GM18951 (cell line): ENCODE data around the gene KCNJ12.

Experiments used
- POLR2A ChIP-seq: IDR thresholded peaks from 4 replicates; pipeline ENCODE4 v1.6.1; 2011; ENCODE audit warnings: mild to moderate bottlenecking; ENCODE audit not compliant: insufficient read length, insufficient read depth; ENCODE audit errors: extremely low read depth
- in situ Hi-C: fragments of 300-500 bp; cut with MboI; formaldehyde crosslinking; loops from one replicate; pipeline ENCODE4 v1.12.0; 2022; ENCODE audit warnings: low sequenced_read_pairs, mixed read lengths, inconsistent platforms; ENCODE audit not compliant: unreplicated experiment

Gene KCNJ12

DNA sequence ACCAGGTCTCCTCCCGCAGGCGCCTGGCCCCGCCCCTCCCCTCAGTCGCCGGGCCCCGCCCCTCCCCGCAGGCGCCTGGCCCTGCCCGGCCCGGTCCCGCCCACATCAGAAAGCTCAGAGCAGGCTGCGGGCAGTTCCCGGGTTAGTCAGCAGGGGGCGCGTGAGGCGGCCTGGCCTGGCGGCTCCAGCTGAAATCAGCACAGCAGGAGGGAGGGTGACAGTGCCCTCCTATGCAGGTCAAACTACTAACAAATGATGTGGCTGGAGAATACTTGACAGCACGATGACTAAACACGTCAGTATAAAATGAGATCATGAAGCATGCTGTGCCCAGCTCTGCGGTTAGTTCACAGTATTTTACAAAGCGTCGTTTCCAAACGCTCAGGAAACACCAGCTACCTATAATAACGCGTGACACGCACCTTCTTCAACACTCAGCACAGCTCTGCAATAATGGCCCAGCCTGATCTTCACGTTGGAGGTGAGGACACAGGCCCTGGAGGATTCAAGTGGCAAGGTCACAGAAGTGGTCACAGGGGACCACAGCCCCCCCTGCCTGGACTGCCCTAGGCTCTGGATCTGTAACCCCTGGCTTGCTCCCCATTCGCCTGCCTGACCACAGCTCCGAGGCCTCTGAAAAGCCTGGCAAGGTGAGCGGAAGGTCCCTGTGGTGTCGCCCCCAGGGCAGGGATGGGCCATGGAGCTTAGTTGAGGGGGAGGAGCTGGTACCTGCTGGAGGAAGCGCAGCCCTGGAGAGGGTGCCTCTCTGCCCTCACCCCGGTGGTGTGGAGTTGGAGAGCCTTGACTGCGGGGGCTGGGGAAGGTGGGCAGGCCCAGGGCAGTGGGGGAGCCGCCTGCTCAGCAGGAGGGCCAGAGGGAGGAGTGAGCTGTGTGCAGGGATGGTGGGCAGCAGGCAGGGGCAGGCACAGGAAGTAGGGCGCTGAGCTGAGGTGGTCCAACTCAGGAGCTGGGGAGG lies 81.2 kb downstream of the KCNJ12 start:
- in situ Hi-C loops: no loop called here
- TF ChIP-seq POLR2A: no peak

DNA sequence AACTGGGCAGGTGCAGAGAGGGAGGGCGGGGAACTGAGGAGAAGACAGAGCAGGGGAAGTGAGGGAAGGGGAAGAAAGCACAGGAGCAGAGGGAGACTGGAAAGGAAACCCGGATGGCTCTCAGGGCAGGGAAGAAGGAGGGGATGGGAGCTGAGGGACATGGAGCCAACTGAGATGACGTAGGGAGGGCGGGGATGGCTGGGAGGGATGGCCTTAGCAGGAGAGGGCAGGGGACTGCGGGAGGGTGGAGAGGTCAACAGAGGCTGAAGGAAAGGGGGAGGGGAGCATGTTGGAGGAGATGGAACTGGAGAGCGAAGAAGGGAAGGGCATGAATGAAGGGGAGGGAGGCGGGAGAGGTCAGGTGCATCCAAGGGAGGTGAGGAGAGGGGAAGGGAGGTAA lies 81.9 kb downstream of the KCNJ12 start:
- no peak for TF ChIP-seq POLR2A
- in situ Hi-C loops: no loop called here

DNA sequence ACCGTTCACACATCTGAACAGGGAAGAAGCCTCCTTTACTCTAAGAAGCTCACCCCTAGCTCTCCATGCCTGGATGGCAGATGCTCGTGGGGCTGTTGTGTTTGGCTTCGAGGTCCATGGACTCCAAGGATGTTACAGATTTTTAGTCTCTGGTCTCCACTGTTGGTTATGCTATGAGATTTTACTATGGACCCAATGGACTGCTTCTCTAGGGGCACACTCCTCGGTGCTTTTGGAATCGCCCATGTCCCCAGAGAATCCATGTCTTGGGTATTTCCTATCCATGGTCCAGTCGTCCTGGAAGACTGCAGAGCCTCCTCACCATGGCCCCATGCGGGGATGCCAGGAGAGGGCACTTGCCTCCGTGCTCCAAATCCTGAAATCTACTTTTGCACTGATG lies 83.4 kb downstream of the KCNJ12 start:
- in situ Hi-C loops: no loop called here
- no peak for TF ChIP-seq POLR2A

DNA sequence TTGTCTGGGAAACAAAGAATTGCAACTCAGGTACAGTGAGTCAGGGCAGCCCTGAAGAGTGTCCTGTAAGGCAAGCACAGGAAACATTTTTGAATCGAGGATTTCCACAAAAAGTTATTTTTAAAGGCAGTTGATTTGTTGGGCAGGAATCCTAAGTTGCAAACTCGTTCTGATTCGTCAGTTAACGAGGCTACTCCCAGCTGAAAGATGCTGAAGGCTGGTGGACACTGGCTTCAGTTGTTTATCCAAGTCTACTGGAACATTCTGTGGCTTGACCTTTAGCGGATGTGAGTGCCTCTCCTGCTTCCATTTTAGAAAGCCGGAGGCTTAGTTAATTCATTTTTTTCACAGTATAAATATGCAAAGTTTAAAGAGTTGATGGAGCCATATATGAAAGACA lies 84.2 kb downstream of the KCNJ12 start:
- in situ Hi-C loops: no loop called here

DNA sequence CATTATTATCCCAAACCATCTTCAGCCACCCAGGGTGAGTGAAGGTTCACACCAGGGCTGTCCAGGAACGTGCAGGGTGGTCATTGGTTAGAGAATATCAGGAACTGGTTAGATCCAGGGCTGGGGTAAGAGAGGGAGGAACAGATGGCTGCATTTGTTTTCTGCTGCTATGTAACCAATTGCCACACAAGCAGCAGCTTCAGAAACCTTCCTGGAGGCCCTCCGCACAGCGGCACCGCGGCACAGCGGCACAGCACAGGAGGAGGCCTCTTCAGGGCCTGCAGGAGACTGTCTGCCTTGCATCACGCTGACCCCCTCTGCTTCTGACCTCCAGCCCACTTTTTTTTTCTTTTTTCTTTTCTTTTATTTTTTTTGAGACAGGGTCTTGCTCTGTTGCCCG lies 86.1 kb downstream of the KCNJ12 start:
- in situ Hi-C loops: no loop called here
- TF ChIP-seq POLR2A: no peak

More for the DNA sequence above, 84.2 kb downstream of the KCNJ12 start:
- no peak for TF ChIP-seq POLR2A

DNA sequence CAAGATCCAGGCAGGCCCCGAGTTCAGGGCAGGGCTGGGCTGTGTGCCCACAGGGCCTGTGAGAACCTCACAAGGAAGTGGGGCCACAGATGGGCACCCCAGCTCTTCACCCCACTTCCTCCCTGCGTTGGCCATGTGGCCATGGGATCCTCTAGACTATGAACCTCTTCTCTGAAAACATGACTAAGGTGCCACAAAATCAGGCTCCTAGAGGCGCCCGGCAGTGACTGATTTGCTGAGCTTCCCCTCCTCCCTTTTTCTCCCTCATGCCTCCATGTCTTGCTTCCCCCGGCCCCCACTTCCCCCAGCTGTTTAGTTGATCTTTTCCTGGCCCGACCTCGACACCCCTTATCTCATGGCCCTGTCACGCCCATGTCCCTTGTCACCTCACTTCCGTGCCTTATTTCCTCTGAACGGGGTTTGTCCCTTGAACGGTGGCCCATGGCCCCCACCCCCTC lies 87.1 kb downstream of the KCNJ12 start:
- in situ Hi-C loops: no loop called here
- no peak for TF ChIP-seq POLR2A

DNA sequence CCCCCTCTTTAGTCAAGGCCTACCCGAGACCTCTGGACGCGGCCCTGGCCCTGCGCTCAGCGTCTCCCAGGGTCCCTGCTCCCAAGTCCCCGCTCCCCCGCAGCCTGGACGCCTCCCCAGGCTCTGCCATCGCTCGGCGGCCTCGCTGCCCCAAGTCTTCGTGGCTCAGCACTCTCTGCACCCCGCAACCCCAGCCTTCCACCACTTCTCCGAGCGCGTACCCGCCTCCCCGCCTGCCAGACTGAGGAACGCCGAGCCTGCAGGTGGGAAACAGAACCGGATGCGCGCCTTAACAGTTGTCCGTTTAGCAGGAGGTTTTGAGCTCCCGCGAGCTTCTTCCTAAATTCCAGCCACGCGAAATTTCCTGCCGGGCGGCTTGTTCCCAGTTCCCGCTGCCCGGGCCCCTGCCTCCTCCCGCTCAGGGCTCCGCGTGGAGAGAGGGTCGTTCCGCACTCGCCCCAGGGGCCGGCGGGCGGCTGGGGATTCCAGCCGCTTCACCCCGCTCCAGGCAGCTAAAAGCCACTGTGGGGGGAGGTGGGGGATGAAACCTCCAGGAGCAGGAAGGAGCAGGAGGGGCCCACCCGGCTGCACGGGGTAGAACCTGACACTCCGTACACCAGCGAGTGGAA lies 87.7 kb downstream of the KCNJ12 start:
- in situ Hi-C loops: no loop called here
- TF ChIP-seq POLR2A: no peak

DNA sequence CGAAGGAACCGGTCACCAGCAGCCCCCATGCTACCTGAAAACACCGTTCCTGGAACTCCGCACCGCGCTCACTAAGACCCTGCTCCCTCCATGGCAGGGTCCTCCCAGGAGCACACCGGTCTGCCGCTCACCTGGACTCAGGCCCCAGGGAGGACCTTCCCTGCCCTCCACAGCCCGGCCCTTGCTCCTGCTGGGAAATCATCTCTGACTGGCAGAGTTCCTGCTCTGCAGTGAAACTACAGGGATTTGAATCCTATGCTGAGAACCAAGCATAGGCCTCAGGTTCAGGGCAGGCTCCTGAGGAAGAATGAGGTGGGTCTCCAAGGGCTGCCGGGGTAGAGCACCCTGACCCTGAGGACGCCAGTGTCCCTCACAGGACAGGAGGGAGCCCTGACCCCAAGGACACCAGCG lies 88.5 kb downstream of the KCNJ12 start:
- TF ChIP-seq POLR2A: no peak
- in situ Hi-C loops: no loop called here

DNA sequence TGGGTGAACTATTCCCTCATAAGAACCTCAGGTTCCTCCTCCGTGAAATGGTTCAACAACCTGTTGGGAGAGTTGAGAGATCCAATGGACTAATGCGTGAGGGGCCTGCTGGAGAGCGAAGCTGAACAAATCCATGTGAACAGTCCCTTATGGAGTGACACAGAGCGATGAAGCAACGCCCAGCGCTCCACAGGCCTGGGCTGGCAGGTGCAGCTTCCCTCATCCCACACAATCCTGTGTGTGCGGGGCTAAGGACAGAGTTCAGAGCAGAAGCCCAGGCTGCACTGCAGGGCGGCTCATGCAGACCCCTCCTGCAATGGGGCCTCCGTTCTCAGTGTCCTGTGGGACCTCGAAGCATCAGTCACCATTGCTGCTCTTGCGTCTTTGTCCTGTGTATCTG lies 90.4 kb downstream of the KCNJ12 start:
- no peak for TF ChIP-seq POLR2A
- in situ Hi-C loops: no loop called here

DNA sequence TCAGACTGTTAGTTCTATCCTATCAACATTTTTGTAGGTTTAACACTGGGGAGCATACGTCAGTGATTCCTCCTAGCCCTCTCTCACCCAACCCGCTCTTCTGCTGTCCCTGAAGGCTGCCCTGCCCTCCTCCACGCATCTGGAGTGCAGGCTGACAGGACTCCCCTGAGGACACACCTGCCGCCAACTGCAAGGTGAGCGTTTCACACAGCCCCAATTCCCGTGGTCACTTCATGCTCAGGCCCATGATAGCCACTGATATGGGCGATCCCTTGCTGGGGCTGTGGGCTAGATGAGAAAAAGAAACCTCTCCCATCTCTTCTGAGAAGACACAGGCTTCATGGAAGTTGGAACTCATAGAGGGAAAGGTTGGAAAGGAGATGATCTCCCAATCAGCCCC lies 91.0 kb downstream of the KCNJ12 start:
- no peak for TF ChIP-seq POLR2A
- in situ Hi-C loops: no loop called here

DNA sequence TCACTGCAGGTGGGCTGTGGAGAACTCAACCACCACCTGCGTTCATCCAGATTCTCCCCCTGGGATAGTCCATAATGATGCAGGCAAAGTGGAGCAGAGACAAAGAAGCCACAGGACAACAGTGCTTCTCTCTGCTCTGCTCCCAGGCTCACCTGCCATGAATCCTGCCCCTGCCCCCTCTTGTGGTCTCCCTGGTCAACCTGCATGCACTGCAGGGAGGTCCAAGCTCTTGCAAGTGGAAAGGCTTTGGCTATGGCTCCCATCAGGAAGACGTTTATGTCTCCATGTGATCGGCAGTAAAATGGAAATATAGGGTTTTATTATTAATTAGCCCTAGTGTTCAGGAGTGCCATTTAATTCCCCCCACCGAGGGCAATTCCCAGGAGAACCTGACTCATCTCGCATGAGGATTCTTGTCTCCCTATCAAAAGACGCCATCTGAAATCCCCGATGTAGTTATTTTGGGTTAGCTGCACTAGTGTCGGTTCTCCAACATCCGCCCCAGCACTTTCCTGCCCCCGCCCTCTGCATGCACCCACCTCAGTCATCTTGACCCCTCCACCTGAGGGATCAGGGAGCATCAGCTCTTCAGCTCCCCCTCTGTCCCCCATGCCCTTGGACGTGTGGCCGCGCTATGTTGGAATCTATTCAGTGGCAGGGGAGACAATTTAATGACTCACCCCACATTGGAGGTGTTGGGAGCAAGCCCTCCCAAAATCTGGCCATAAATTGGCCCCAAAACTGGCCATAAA lies 91.8 kb downstream of the KCNJ12 start:
- no peak for TF ChIP-seq POLR2A
- in situ Hi-C loops: no loop called here
